Esophagus squamous epithelium (tissue), 5 donors: ENCODE measurements around the gene GREB1L. TPM values are rescaled to one million over a fixed set of nuclear protein-coding genes. Genes with fewer than 3 reads are reported as not detected.
"Not testable (repeated sequence)": the region's sequence is repeated elsewhere in the genome, so short reads cannot be mapped to it uniquely, and the experiment has no call there.

ENCODE experiments used
- DNase-seq: peaks from one replicate; lab custom pipeline; 2025; lab: John Stamatoyannopoulos, UW
- H3K27ac ChIP-seq, 4 donors: fragments of 200-600 bp; sonication (generic); one replicate each; pipeline ENCODE4 v1.5.1; 2016 to 2019; ENCODE audit warnings: mild to moderate bottlenecking in 1 of 4
- H3K27me3 ChIP-seq, 4 donors: fragments of 200-600 bp; sonication (generic); 1 replicate in 3 of 4; 2 replicates in 1 of 4; pipeline versions ENCODE4 v1.5.1 to v1.6.0; 2017 to 2021; ENCODE audit warnings: antibody characterized with exemption in 1 of 4
- H3K36me3 ChIP-seq, 3 donors: fragments of 200-600 bp; sonication (generic); one replicate each; pipeline ENCODE4 v1.5.1; 2016 to 2019
- H3K4me1 ChIP-seq, 3 donors: fragments of 200-600 bp; sonication (generic); one replicate each; pipeline ENCODE4 v1.5.1; 2017 to 2019
- H3K4me3 ChIP-seq, 4 donors: fragments of 200-600 bp; sonication (generic); 1 replicate in 3 of 4; 2 replicates in 1 of 4; pipeline ENCODE4 v1.5.1; 2016 to 2019; ENCODE audit warnings: mild to moderate bottlenecking in 2 of 4, moderate library complexity in 1 of 4
- H3K9me3 ChIP-seq, 3 donors: fragments of 200-600 bp; sonication (generic); one replicate each; pipeline ENCODE4 v1.5.1; 2016 to 2019
- POLR2A ChIP-seq, 4 donors: fragments of 450-650 bp; IDR thresholded peaks; one replicate each; pipeline ENCODE4 v1.6.1; 2017; ENCODE audit warnings: antibody characterized with exemption in 4 of 4, mild to moderate bottlenecking in 4 of 4, moderate library complexity in 3 of 4
- WGBS, 2 donors: methylation state at CpG; one replicate each; pipeline ENCODE4 v1.1.5; 2018; 5-methylcytosine and 5-hydroxymethylcytosine counted together
- intact Hi-C: fragments of 100-400 bp; cut with DNase I; formaldehyde crosslinking; loops from one replicate; pipeline ENCODE4 v1.15.0; 2022
- total RNA-seq, 4 donors: library from RNA; depleted of rRNA; stranded (reverse); fragments of >200 nt; gene quantifications; one replicate each; pipeline ENCODE4 v1.1.0, GENCODE V29; 2016
- TF ChIP-seq, protein P1 (sequence below), 6 experiments: fragments of 450-650 bp in 4 of 6; fragments of 200-600 bp in 2 of 6; sonication (generic) in 2 of 6; IDR thresholded peaks; one replicate each; pipeline ENCODE4 v1.5.1; 2016 to 2019; ENCODE audit warnings: antibody characterized with exemption in 6 of 6, mild to moderate bottlenecking in 4 of 6, moderate library complexity in 4 of 6
- donor health status: DM: yes; HTN: yes; CAD: no.

The GREB1L gene
- total RNA-seq, 4 donors from 2014 or later, result 0.12 to 0.95 (median 0.66) TPM; not detected in 1

DNA sequence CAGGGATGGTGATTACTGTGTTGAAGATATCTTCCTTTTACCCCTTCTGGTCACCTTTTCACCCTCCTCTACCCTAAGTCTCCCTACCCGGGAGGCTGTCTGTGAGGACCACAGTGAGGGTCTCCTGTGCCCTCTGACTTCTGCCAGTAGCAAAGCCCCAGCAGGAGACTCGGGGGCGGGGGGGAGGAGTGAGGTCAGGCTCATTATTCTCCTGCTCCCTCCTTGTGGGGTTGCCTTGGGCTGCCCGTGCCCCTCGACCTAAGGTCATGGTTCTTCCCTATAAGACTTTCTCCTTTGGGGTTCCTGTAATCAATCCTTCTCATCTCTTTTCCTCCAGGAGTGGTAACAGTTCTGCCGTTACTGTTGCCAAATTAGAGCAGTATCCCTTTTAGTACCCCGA, 65.5 kb downstream of the GREB1L start:
- intact Hi-C loops, result no loop called here
- H3K4me1 ChIP-seq, result no peaks in the 10 kb centered on the region
- DNase-seq, result no peak

DNA sequence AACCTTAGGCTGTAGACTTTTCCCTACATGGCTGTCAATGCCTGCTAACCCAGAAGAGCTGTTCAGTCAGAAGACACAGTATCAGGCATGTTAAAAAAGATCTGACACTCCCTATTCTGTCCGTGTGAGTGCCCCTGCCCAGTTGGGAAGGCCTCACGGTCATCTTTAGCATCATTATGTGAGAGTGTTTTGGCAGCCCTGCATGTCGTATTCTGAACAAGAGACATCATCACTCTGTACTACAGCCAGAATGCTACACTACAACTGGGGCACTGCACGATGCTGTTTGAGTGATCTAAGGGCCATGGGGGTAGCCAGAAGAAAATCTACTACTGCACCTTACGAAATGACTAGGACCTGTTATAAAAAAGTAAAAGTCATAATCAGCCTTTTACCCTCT, 67.2 kb downstream of the GREB1L start:
- H3K27ac ChIP-seq, result no peak overlapping the region
- H3K27me3 ChIP-seq, result no peaks in the 10 kb centered on the region
- H3K9me3 ChIP-seq, result no peaks in the 10 kb centered on the region
- H3K36me3 ChIP-seq, result no peaks in the 10 kb centered on the region
- no peak overlapping the region for H3K4me3 ChIP-seq
- DNase-seq, result no peak
- intact Hi-C loops, result no loop called here
- 55 to 73% methylated on average over 5 of the region's 5 CpGs for WGBS, 2 donors
- TF ChIP-seq, protein P1, sequence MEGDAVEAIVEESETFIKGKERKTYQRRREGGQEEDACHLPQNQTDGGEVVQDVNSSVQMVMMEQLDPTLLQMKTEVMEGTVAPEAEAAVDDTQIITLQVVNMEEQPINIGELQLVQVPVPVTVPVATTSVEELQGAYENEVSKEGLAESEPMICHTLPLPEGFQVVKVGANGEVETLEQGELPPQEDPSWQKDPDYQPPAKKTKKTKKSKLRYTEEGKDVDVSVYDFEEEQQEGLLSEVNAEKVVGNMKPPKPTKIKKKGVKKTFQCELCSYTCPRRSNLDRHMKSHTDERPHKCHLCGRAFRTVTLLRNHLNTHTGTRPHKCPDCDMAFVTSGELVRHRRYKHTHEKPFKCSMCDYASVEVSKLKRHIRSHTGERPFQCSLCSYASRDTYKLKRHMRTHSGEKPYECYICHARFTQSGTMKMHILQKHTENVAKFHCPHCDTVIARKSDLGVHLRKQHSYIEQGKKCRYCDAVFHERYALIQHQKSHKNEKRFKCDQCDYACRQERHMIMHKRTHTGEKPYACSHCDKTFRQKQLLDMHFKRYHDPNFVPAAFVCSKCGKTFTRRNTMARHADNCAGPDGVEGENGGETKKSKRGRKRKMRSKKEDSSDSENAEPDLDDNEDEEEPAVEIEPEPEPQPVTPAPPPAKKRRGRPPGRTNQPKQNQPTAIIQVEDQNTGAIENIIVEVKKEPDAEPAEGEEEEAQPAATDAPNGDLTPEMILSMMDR (IDR thresholded peaks at IDR 0.05), result no peak
- no peak for TF ChIP-seq POLR2A (IDR thresholded peaks at IDR 0.05)
- H3K4me1 ChIP-seq, result no peaks in the 10 kb centered on the region

More for the DNA sequence above, 65.5 kb downstream of the GREB1L start:
- Histone ChIP-seq H3K27ac (no peak overlapping the region), H3K4me3 (no peak overlapping the region), H3K36me3 (no peaks in the 10 kb centered on the region), H3K9me3 (no peaks in the 10 kb centered on the region), H3K27me3 (no peaks in the 10 kb centered on the region)
- no peak for TF ChIP-seq POLR2A (IDR thresholded peaks at IDR 0.05)
- TF ChIP-seq, protein P1 (IDR thresholded peaks at IDR 0.05), result no peak
- 47 to 58% methylated on average over 7 of the region's 7 CpGs for WGBS, 2 donors

DNA sequence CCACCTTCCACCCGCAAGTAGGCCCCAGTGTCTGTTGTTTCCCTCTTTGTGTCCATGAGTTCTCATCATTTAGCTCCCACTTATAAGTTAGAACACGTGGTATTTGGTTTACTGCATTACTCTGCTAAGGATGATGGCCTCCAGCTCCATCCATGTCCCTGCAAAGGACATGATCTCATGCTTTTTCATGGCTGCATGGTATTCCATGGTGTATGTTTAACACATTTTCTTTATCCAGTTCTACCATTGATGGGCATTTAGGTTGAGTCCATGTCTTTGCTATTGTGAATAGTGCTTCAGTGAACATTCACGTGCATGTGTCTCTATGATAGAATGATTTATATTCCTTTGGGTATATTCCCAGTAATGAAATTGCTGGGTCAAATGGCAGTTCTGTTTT, 69.9 kb downstream of the GREB1L start:
- intact Hi-C loops, DNase-seq, H3K27ac ChIP-seq, H3K9me3 ChIP-seq, H3K27me3 ChIP-seq, H3K4me3 ChIP-seq, H3K36me3 ChIP-seq, H3K4me1 ChIP-seq: not testable (repeated sequence)
- WGBS, 2 donors, result 75 to 76% methylated on average over 3 of the region's 3 CpGs

DNA sequence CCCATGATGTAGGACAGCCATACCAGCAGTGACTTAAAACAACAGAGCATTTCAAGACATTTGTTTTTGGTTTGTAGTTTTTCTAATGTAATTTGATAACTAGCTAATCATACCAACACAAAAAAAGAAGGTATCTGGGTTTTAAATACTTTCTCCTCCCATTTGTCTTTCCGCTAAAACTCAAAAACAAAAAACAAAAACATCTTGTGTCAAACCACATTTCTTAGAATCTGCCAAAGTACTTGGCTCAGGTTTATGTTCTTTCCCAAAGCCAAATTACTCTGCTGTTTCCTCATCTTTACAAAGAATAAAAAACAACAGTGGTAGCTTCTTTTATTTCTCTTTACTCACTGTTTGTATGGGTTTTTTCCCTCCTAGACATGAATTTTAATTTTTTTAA, 71.5 kb downstream of the GREB1L start:
- no peak overlapping the region for H3K27ac ChIP-seq
- H3K36me3 ChIP-seq, result no peaks in the 10 kb centered on the region
- TF ChIP-seq, protein P1 (IDR thresholded peaks at IDR 0.05), result no peak
- no peak for TF ChIP-seq POLR2A (IDR thresholded peaks at IDR 0.05)
- no peaks in the 10 kb centered on the region for H3K9me3 ChIP-seq
- no peak overlapping the region for H3K4me3 ChIP-seq
- intact Hi-C loops, result no loop called here
- DNase-seq, result no peak
- 88 to 90% methylated on average over 1 of the region's 1 CpG for WGBS, 2 donors
- H3K27me3 ChIP-seq, result no peaks in the 10 kb centered on the region
- no peaks in the 10 kb centered on the region for H3K4me1 ChIP-seq

DNA sequence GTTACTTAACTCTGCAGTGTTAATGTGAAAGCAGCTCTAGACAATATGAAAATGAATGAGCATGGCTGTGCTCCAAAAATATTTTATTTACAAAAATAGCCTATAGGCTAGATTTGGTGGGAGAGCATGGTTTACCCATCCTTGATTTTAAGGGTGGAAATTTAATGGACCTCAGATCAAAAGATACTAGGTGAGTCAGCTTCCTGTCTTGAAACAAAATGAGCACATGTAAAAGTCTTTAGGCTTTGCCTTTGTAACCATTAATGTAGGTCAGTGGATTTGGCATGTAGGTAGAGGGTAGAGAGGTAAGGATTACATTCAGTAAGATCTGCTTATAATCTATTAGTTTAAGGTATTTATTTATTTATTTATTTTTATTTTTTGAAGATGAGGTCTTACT, 72.7 kb downstream of the GREB1L start:
- Histone ChIP-seq H3K36me3 (no peaks in the 10 kb centered on the region), H3K4me3 (no peak overlapping the region), H3K27me3 (peaks cover 0 to 3% (median 0%) of the 10 kb centered on the region in 4 donors), H3K4me1 (no peaks in the 10 kb centered on the region), H3K27ac (no peak overlapping the region), H3K9me3 (no peaks in the 10 kb centered on the region)
- TF ChIP-seq POLR2A (IDR thresholded peaks at IDR 0.05), result no peak
- TF ChIP-seq, protein P1 (IDR thresholded peaks at IDR 0.05), result no peak
- no peak for DNase-seq
- intact Hi-C loops, result no loop called here

DNA sequence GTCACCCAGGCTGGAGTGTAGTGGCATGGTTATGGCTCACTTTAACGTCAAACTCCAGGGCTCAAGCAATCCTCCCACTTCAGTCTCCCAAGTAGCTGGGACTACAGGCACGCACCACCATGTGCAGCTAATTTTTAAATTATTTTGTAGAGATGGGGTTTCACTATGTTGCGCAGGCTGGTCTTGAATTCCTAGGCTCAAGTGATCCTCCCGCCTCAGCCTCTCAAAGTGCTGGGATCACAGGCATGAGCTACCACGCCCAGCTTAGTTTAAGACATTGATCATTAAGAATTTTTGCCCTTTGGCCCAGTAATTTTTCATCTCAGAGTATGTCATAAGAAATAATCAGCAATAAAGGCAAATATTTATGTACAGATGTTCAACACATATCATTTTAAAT, 73.1 kb downstream of the GREB1L start:
- intact Hi-C loops, H3K9me3 ChIP-seq: not testable (repeated sequence)
- WGBS, 2 donors, result 81 to 89% methylated on average over 4 to 5 of the region's 5 CpGs

More for the DNA sequence above, 73.1 kb downstream of the GREB1L start:
- H3K27me3 ChIP-seq, H3K36me3 ChIP-seq, DNase-seq, H3K4me3 ChIP-seq, H3K4me1 ChIP-seq, H3K27ac ChIP-seq: not testable (repeated sequence)
